Liver (tissue), 9 donors: ENCODE results near the gene RAN. TPM values are rescaled to one million over a fixed set of nuclear protein-coding genes. Genes with fewer than 3 reads are reported as not detected.

Experiments used
- DNase-seq: peaks from one replicate; pipeline ENCODE4 v3.0.0-alpha.2; 2017; ENCODE audit warnings: low spot score
- H3K27ac ChIP-seq, 2 donors: one replicate each; pipeline ENCODE4 v1.7.0; 2013; ENCODE audit warnings: inconsistent platforms in 2 of 2, low read length in 2 of 2, control low read depth in 1 of 2, low read depth in 1 of 2, mild to moderate bottlenecking in 1 of 2
- H3K27me3 ChIP-seq, 4 donors: one replicate each; pipeline versions ENCODE4 v1.6.1 to v1.7.0; 2013; ENCODE audit warnings: low read length in 3 of 4, inconsistent platforms in 1 of 4, mild to moderate bottlenecking in 1 of 4, moderate library complexity in 1 of 4; ENCODE audit not compliant: control insufficient read depth in 4 of 4, insufficient read depth in 4 of 4
- H3K36me3 ChIP-seq, 4 donors: one replicate each; pipeline versions ENCODE4 v1.6.1 to v1.7.0; 2013; ENCODE audit warnings: low read length in 3 of 4, mild to moderate bottlenecking in 3 of 4, low read depth in 1 of 4, moderate library complexity in 1 of 4; ENCODE audit not compliant: control insufficient read depth in 4 of 4, insufficient read depth in 3 of 4
- H3K4me1 ChIP-seq, 4 donors: one replicate each; pipeline versions ENCODE4 v1.6.1 to v1.7.0; 2013; ENCODE audit warnings: low read length in 3 of 4, mild to moderate bottlenecking in 3 of 4, moderate library complexity in 1 of 4; ENCODE audit not compliant: control insufficient read depth in 4 of 4, insufficient read depth in 4 of 4
- H3K4me3 ChIP-seq, 3 donors: one replicate each; pipeline versions ENCODE4 v1.6.1 to v1.7.0; 2013; ENCODE audit warnings: low read length in 3 of 3, control low read depth in 1 of 3, low read depth in 1 of 3, mild to moderate bottlenecking in 1 of 3
- H3K9ac ChIP-seq, 2 donors: one replicate each; pipeline ENCODE4 v1.7.0; 2013; ENCODE audit warnings: low read length in 2 of 2, mild to moderate bottlenecking in 2 of 2, moderate library complexity in 2 of 2, control low read depth in 1 of 2, low read depth in 1 of 2
- H3K9me3 ChIP-seq, 4 donors: one replicate each; pipeline versions ENCODE4 v1.6.1 to v1.7.0; 2013; ENCODE audit warnings: low read length in 3 of 4; ENCODE audit not compliant: control insufficient read depth in 4 of 4
- ATF3 ChIP-seq: IDR thresholded peaks from 2 replicates; pipeline ENCODE4 v1.6.1; 2016; ENCODE audit warnings: antibody characterized with exemption
- CTCF ChIP-seq: fragments of 150-350 bp; IDR thresholded peaks from 2 replicates; pipeline ENCODE4 v1.5.1; 2017; ENCODE audit warnings: improper control_type of control experiment, low read depth, low read length; ENCODE audit not compliant: missing input control
- FOXA2 ChIP-seq: IDR thresholded peaks from 2 replicates; pipeline ENCODE4 v1.6.1; 2016; ENCODE audit warnings: antibody characterized with exemption
- HNF4A ChIP-seq, 2 donors: conservative IDR thresholded peaks; 2 replicates each; pipeline ENCODE4 v1.6.1; 2016; ENCODE audit warnings: antibody characterized with exemption in 2 of 2, mild to moderate bottlenecking in 2 of 2
- HNF4G ChIP-seq: IDR thresholded peaks from 2 replicates; pipeline ENCODE4 v1.6.1; 2016; ENCODE audit warnings: antibody characterized with exemption
- MAX ChIP-seq: IDR thresholded peaks from 2 replicates; pipeline ENCODE4 v1.6.1; 2016; ENCODE audit warnings: antibody characterized with exemption
- RAD21 ChIP-seq, 2 donors: IDR thresholded peaks; 2 replicates each; pipeline ENCODE4 v1.6.1; 2016; ENCODE audit warnings: antibody characterized with exemption in 2 of 2, mild to moderate bottlenecking in 2 of 2
- REST ChIP-seq: IDR thresholded peaks from 2 replicates; pipeline ENCODE4 v1.6.1; 2016; ENCODE audit warnings: antibody characterized with exemption, mild to moderate bottlenecking
- RXRA ChIP-seq, 2 donors: IDR thresholded peaks; 2 replicates each; pipeline ENCODE4 v1.6.1; 2017 to 2018; ENCODE audit warnings: antibody characterized with exemption in 2 of 2, mild to moderate bottlenecking in 1 of 2
- SP1 ChIP-seq: IDR thresholded peaks from 2 replicates; pipeline ENCODE4 v1.6.1; 2018; ENCODE audit warnings: antibody characterized with exemption, mild to moderate bottlenecking
- YY1 ChIP-seq: IDR thresholded peaks from 2 replicates; pipeline ENCODE4 v1.6.1; 2016; ENCODE audit warnings: antibody characterized with exemption, mild to moderate bottlenecking
- ZBTB33 ChIP-seq: IDR thresholded peaks from 2 replicates; pipeline ENCODE4 v1.6.1; 2016; ENCODE audit warnings: antibody characterized with exemption
- WGBS: extraction: QIAGEN DNeasy Blood & Tissue Kit; methylation state at CpG from one replicate; pipeline ENCODE4 v1.1.7; 2013; 5-methylcytosine and 5-hydroxymethylcytosine counted together
- polyA plus RNA-seq, 2 donors: library from polyadenylated mRNA; stranded (reverse) in 1 of 2; unstranded in 1 of 2; fragments of 200-250 nt in 1 of 2; fragments of >200 nt in 1 of 2; fragmentation: Nextera tagmentation in 1 of 2; extraction: Ambion mirVana in 1 of 2; gene quantifications; one replicate each; pipeline versions ENCODE4 v1.2.1 to v1.2.3, GENCODE V29; 2013 to 2015
- total RNA-seq, 2 donors: library from RNA; depleted of rRNA; stranded (reverse); fragments of >200 nt; gene quantifications; one replicate each; pipeline ENCODE4 v1.2.3, GENCODE V29; 2014
- donor health status: healthy.
- donor health status: healthy.
- donor health status: healthy.
- donor health status: healthy.
- donor health status: healthy.

The RAN gene
- total and polyA plus RNA-seq, 4 donors, result 102 to 281 (median 186) TPM

- no peak for TF ChIP-seq MAX
- TF ChIP-seq CTCF, result peak; percentile 99
- no peak for TF ChIP-seq YY1
- TF ChIP-seq RAD21 (IDR thresholded peaks at IDR 0.05), result peak; percentile 98 to 99
- TF ChIP-seq ATF3, result no peak
- no peak for TF ChIP-seq FOXA2
- no peak for TF ChIP-seq RXRA (IDR thresholded peaks at IDR 0.05)
- TF ChIP-seq REST, result no peak
- TF ChIP-seq SP1, result no peak
- H3K27me3 ChIP-seq, result peaks cover 0 to 4% (median 0%) of the 10 kb centered on the region in 4 donors
- no peak overlapping the region for H3K4me3 ChIP-seq
- no peaks in the 10 kb centered on the region for H3K4me1 ChIP-seq
- H3K9me3 ChIP-seq, result peaks cover 0 to 5% (median 0%) of the 10 kb centered on the region in 4 donors
- DNase-seq, result peak; percentile 56
- H3K27ac ChIP-seq, result no peak overlapping the region
- H3K9ac ChIP-seq, result no peak overlapping the region
- 25% methylated on average over 37 of the region's 37 CpGs for WGBS
- no peaks in the 10 kb centered on the region for H3K36me3 ChIP-seq
These were observed 44.5 kb downstream of the RAN start for GRCh38 chr12:130916241-130916911.

GRCh38 chr12:130917607-130918006 is 45.7 kb downstream of the RAN start:
- Histone ChIP-seq H3K27me3 (peaks cover 0 to 4% (median 0%) of the 10 kb centered on the region in 4 donors), H3K9me3 (peaks cover 0 to 2% (median under 1%) of the 10 kb centered on the region in 4 donors), H3K4me1 (no peaks in the 10 kb centered on the region), H3K27ac (no peak overlapping the region), H3K4me3 (no peak overlapping the region), H3K9ac (no peak overlapping the region), H3K36me3 (no peaks in the 10 kb centered on the region)
- DNase-seq, result no peak
- TF ChIP-seq HNF4G (no peak), YY1 (no peak), FOXA2 (no peak), RXRA (IDR thresholded peaks at IDR 0.05) (no peak), HNF4A (conservative IDR thresholded peaks at IDR 0.05) (no peak)
- 91% methylated on average over 13 of the region's 13 CpGs for WGBS

- Histone ChIP-seq H3K9ac (no peak overlapping the region), H3K4me3 (no peak overlapping the region), H3K36me3 (no peaks in the 10 kb centered on the region), H3K9me3 (peaks cover 0 to 2% (median under 1%) of the 10 kb centered on the region in 4 donors), H3K4me1 (no peaks in the 10 kb centered on the region), H3K27ac (no peak overlapping the region), H3K27me3 (peaks cover 0 to 4% (median 0%) of the 10 kb centered on the region in 4 donors)
- no peak for DNase-seq
- no peak for TF ChIP-seq REST
- no peak for TF ChIP-seq HNF4G
- no peak for TF ChIP-seq RAD21 (IDR thresholded peaks at IDR 0.05)
- no peak for TF ChIP-seq ATF3
- no peak for TF ChIP-seq ZBTB33
- WGBS, result 45% methylated on average over 1 of the region's 1 CpG
These were observed 47.2 kb downstream of the RAN start for GRCh38 chr12:130919086-130919485.
